Peyer's patch (tissue), 4 donors: ENCODE results near the gene ATP6V0C. TPM values are rescaled to one million over a fixed set of nuclear protein-coding genes. Genes with fewer than 3 reads are reported as not detected.

Source experiments
- DNase-seq, 3 donors: peaks; one replicate each; pipeline ENCODE4 v3.0.0-alpha.2; 2017 to 2019
- H3K27ac ChIP-seq, 4 donors: fragments of 200-600 bp; sonication (generic); one replicate each; pipeline ENCODE4 v1.5.1; 2016 to 2019
- H3K27me3 ChIP-seq, 2 donors: fragments of 200-600 bp; sonication (generic); one replicate each; pipeline ENCODE4 v1.5.1; 2019
- H3K36me3 ChIP-seq, 3 donors: fragments of 200-600 bp; sonication (generic); one replicate each; pipeline ENCODE4 v1.5.1; 2016 to 2019
- H3K4me1 ChIP-seq, 4 donors: fragments of 200-600 bp; sonication (generic); one replicate each; pipeline ENCODE4 v1.5.1; 2016 to 2019
- H3K4me3 ChIP-seq, 4 donors: fragments of 200-600 bp; sonication (generic); 1 replicate in 3 of 4; 2 replicates in 1 of 4; pipeline ENCODE4 v1.5.1; 2016 to 2019; ENCODE audit warnings: mild to moderate bottlenecking in 1 of 4
- H3K9me3 ChIP-seq, 4 donors: fragments of 200-600 bp; sonication (generic); one replicate each; pipeline ENCODE4 v1.5.1; 2016 to 2019; ENCODE audit warnings: mild to moderate bottlenecking in 1 of 4
- CTCF ChIP-seq, 6 experiments: fragments of 450-650 bp in 4 of 6; fragments of 200-600 bp in 2 of 6; sonication (generic) in 1 of 6; IDR thresholded peaks; one replicate each; pipeline ENCODE4 v1.5.1; 2017 to 2019; ENCODE audit warnings: antibody characterized with exemption in 6 of 6, mild to moderate bottlenecking in 3 of 6, moderate library complexity in 1 of 6
- POLR2A ChIP-seq, 2 donors: fragments of 450-650 bp; IDR thresholded peaks; one replicate each; pipeline ENCODE4 v1.5.1; 2017; ENCODE audit warnings: antibody characterized with exemption in 2 of 2, mild to moderate bottlenecking in 2 of 2, moderate library complexity in 2 of 2
- total RNA-seq, 4 donors: library from RNA; depleted of rRNA; stranded (reverse); fragments of >200 nt; gene quantifications; one replicate each; pipeline ENCODE4 v1.1.0, GENCODE V29; 2016

ATP6V0C gene
- total RNA-seq, 4 donors from 2014 or later: 27.2 to 116 (median 101) TPM

DNA sequence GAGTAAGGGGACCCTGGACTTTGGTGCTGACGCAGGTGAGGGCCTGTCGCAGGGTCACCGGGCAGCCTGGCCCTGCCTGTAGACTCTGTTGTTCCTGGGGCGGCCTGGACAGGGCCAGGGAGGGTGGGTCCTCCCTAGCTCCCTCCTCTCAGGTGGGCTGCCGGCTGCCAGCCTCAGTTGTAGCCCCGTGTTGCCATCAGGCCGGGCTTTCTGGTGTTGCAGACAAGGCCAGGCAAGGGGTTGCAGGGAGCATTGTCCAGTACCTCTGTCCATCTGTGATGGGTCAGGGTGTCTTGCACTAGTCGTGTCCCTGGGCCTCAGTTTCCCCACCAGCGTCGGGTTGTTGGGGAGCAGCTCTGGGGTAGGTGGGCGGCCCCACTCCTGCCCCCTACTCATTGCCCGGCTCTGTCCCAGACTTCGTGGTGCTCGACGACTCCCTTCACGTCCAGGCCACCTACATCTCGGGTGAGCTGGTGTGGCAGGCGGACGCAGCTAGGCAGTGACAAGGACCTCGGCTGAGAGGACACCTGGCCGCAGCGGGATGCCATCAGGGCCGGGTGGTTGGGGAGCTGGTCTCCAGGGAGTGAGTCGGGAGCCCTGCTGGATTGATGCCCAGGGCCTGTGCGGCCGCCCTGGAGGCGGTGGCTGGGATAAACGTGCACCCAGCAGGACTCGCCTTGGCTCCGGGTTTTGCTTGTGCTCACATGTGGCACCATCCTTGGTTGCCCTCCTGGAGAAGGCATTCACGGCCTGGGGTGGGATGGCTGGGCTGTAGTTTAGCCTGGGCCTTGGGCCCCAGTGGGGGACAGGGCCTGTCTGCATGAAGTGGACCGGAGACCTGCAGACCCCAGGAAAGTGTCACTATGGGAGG, 15.5 kb downstream of the ATP6V0C start:
- Histone ChIP-seq H3K27ac (no peak overlapping the region), H3K4me3 (no peak overlapping the region), H3K27me3 (no peaks in the 10 kb centered on the region), H3K4me1 (peaks cover 0 to 17% (median 9%) of the 10 kb centered on the region in 4 donors), H3K36me3 (peaks cover 0 to 32% (median 0%) of the 10 kb centered on the region in 3 donors), H3K9me3 (no peaks in the 10 kb centered on the region)
- DNase-seq: peak in 1 of 3 donors; percentile 48
- TF ChIP-seq CTCF (IDR thresholded peaks at IDR 0.05) (no peak), POLR2A (IDR thresholded peaks at IDR 0.05) (no peak)

DNA sequence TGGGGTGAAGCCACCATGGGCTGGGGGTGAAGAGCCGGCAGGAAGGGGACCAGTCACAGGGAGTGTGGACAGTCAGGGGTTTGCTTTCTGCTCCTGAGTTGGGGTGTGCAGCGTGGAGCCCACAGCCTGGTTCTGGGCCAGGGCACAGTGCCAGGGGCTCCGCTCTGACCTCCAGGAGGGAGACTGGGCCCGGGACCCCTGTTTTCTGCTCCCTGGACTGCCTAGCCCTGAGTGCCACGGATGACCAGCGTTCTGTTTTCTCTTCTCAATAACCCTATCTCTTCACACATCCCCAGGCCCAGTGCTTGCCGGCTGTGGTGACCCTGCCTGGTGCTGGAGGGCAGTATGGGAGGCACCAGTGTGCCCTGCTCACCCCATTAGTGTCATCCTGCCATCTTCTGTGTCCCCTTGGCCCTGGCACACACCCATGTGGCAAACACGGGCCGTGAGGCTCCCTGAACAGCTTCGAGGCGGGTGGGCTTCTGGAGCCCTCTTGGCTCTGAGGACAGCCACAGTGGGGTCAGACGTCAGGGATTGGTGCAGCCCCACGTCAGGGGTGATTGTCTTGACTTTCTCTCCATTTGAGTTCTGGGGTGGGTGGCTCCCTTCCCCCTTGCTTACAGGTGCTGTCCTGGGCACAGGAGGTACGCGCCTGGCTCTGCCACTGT, 16.3 kb downstream of the ATP6V0C start:
- TF ChIP-seq POLR2A (IDR thresholded peaks at IDR 0.05): no peak
- no peak for TF ChIP-seq CTCF (IDR thresholded peaks at IDR 0.05)
- Histone ChIP-seq H3K4me3 (no peak overlapping the region), H3K27me3 (no peaks in the 10 kb centered on the region), H3K9me3 (no peaks in the 10 kb centered on the region), H3K36me3 (peaks cover 0 to 32% (median 0%) of the 10 kb centered on the region in 3 donors), H3K27ac (no peak overlapping the region), H3K4me1 (peaks cover 0 to 14% (median 7%) of the 10 kb centered on the region in 4 donors)
- peak in 1 of 3 donors; percentile 47 for DNase-seq

GRCh38 chr16:2530629-2531318, 17.0 kb downstream of the ATP6V0C start:
- Histone ChIP-seq H3K4me1 (peaks cover 0 to 12% (median 7%) of the 10 kb centered on the region in 4 donors), H3K36me3 (peaks cover 0 to 32% (median 0%) of the 10 kb centered on the region in 3 donors), H3K27me3 (no peaks in the 10 kb centered on the region), H3K4me3 (peak overlapping the region in 1 of 4 donors; percentile 68), H3K27ac (peak overlapping the region; percentile 93 to 97 (median 97)), H3K9me3 (no peaks in the 10 kb centered on the region)
- DNase-seq: peak in 2 of 3 donors; percentile 52 to 56
- TF ChIP-seq POLR2A (IDR thresholded peaks at IDR 0.05): no peak

DNA sequence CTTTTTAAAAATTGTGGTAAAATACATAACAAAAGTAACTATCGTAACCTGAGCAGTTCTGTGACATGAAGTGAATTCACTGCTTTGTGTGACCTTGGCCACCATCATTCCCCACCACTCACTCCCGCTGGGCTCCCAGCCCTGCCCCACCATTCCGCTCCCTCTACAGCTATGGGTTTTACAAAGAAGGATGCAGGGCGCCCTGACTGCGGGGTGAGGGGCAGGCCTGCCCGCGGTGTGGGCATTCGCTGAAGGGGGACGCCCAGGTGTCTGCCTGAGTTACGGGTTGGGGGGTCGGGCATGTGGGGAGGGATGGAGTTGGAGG, 17.6 kb downstream of the ATP6V0C start, which contains the start of gene CEMP1:
CEMP1 (minus strand) TSS at position 38 of the 325 bp plus-strand sequence. CDS start 335 bp downstream, outside the sequence.
- H3K9me3 ChIP-seq: no peaks in the 10 kb centered on the region
- H3K27ac ChIP-seq: peak within 1 kb of the TSS; percentile 93 to 97 (median 97)
- H3K4me3 ChIP-seq: peak within 1 kb of the TSS; percentile 58 to 78 (median 67)
- peaks cover 0 to 27% (median 0%) of the 10 kb centered on the region in 3 donors for H3K36me3 ChIP-seq
- H3K4me1 ChIP-seq: peaks cover 0 to 18% (median 7%) of the 10 kb centered on the region in 4 donors
- no peak for DNase-seq
- TF ChIP-seq CTCF (IDR thresholded peaks at IDR 0.05) (no peak), POLR2A (IDR thresholded peaks at IDR 0.05) (no peak)
- H3K27me3 ChIP-seq: no peaks in the 10 kb centered on the region

GRCh38 chr16:2531696-2532493, 18.1 kb downstream of the ATP6V0C start:
- TF ChIP-seq CTCF (IDR thresholded peaks at IDR 0.05) (no peak), POLR2A (IDR thresholded peaks at IDR 0.05) (peak; percentile 41 to 78)

More at GRCh38 chr16:2531696-2532493, 18.1 kb downstream of the ATP6V0C start:
- DNase-seq: peak; percentile 99
- H3K9me3 ChIP-seq: no peaks in the 10 kb centered on the region
- peaks cover 0 to 20% (median 7%) of the 10 kb centered on the region in 4 donors for H3K4me1 ChIP-seq
- H3K36me3 ChIP-seq: peaks cover 0 to 22% (median 0%) of the 10 kb centered on the region in 3 donors
- H3K27ac ChIP-seq: peak overlapping the region; percentile 93 to 97 (median 97)
- H3K27me3 ChIP-seq: no peaks in the 10 kb centered on the region
- H3K4me3 ChIP-seq: peak overlapping the region; percentile 58 to 78 (median 67)
